GM19468 (cell line): ENCODE measurements around the gene RBP5.

Experiments used
- ATAC-seq: cut with Tn5 transposase; IDR thresholded peaks from one replicate; pipeline ENCODE4 v1.9.1; 2021; ENCODE audit warnings: mild to moderate bottlenecking, moderate library complexity, moderate number of reproducible peaks; ENCODE audit not compliant: unreplicated experiment; ENCODE audit errors: extremely low read depth

Gene RBP5

GRCh38 chr12:7081037-7081436, 47.7 kb downstream of the RBP5 start:
- ATAC-seq, result no peak

- no peak for ATAC-seq
Observed at GRCh38 chr12:7079826-7080125, 48.9 kb downstream of the RBP5 start.

- ATAC-seq, result no peak
Observed at GRCh38 chr12:7078163-7078562, 50.5 kb downstream of the RBP5 start.

GRCh38 chr12:7076493-7076892, 52.2 kb downstream of the RBP5 start:
- no peak for ATAC-seq

- no peak for ATAC-seq
Observed at GRCh38 chr12:7075939-7076338, 52.8 kb downstream of the RBP5 start.

- ATAC-seq, result no peak
Observed at GRCh38 chr12:7075518-7075917, 53.2 kb downstream of the RBP5 start.

GRCh38 chr12:7073946-7074345, 54.7 kb downstream of the RBP5 start:
- no peak for ATAC-seq
